Body of pancreas (tissue), 4 donors: ENCODE results near the gene CCDC198. TPM values are rescaled to one million over a fixed set of nuclear protein-coding genes. Genes with fewer than 3 reads are reported as not detected.

Source experiments
- ATAC-seq: fragments of 150-250 bp; one replicate; pipeline ENCODE4 v1.9.1; 2016
- DNase-seq, 4 donors: peaks; one replicate each; pipeline ENCODE4 v3.0.0-alpha.2; 2019
- H3K27ac ChIP-seq, 4 donors: fragments of 200-600 bp; sonication (generic); 1 replicate in 3 of 4; 2 replicates in 1 of 4; pipeline versions ENCODE4 v1.5.1 to v1.6.1; 2016 to 2019; ENCODE audit warnings: mild to moderate bottlenecking in 1 of 4, mixed read lengths in 1 of 4, moderate library complexity in 1 of 4
- H3K27me3 ChIP-seq, 2 donors: fragments of 200-600 bp; sonication (generic); one replicate each; pipeline ENCODE4 v1.6.0; 2016; ENCODE audit warnings: mild to moderate bottlenecking in 1 of 2
- H3K36me3 ChIP-seq, 2 donors: fragments of 200-600 bp; sonication (generic); replicated peaks in 1 of 2; 2 replicates each; pipeline ENCODE4 v1.5.1; 2016; ENCODE audit warnings: low read depth in 2 of 2; ENCODE audit not compliant: insufficient read depth in 1 of 2
- H3K4me1 ChIP-seq: fragments of 200-600 bp; sonication (generic); one replicate; pipeline ENCODE4 v1.6.0; 2016
- H3K4me3 ChIP-seq, 2 donors: fragments of 200-600 bp; sonication (generic); 1 replicate in 1 of 2; 2 replicates in 1 of 2; pipeline ENCODE4 v1.5.1; 2016 to 2019
- H3K9me3 ChIP-seq, 3 donors: fragments of 200-600 bp; sonication (generic); 1 replicate in 2 of 3; 2 replicates in 1 of 3; pipeline ENCODE4 v1.5.1; 2016
- CTCF ChIP-seq, 7 experiments: fragments of 450-650 bp in 4 of 7; fragments of 200-600 bp in 3 of 7; sonication (generic) in 3 of 7; IDR thresholded peaks; one replicate each; pipeline ENCODE4 v1.5.1; 2016 to 2019; ENCODE audit warnings: antibody characterized with exemption in 7 of 7
- POLR2A ChIP-seq, 3 donors: fragments of 450-650 bp; IDR thresholded peaks; one replicate each; pipeline ENCODE4 v1.6.1; 2016; ENCODE audit warnings: antibody characterized with exemption in 3 of 3, mild to moderate bottlenecking in 2 of 3
- WGBS, 2 donors: methylation state at CpG; one replicate each; pipeline ENCODE4 v1.1.5; 2017; 5-methylcytosine and 5-hydroxymethylcytosine counted together
- intact Hi-C: fragments of 100-400 bp; cut with DNase I; formaldehyde crosslinking; loops from one replicate; pipeline ENCODE4 v1.15.1; 2023
- total RNA-seq, 2 donors: library from RNA; depleted of rRNA; stranded (reverse); fragments of >200 nt; gene quantifications; one replicate each; pipeline ENCODE4 v1.1.0, GENCODE V29; 2016

The CCDC198 gene
- total RNA-seq = 100 to 1,000 TPM in 1 of 2 donors, 10 to 100 TPM in 1; 97.8 to 123 TPM

GRCh38 chr14:57493467-57494181, at the start of gene CCDC198:
CCDC198 (minus strand) TSS chr14:57493857; CDS start chr14:57493715, 142 bp downstream.
- H3K27ac ChIP-seq = peak within 1 kb of the TSS in 3 of 4 donors; percentile 29 to 80 (median 72)
- H3K4me1 ChIP-seq = peaks cover 14% of the 10 kb centered on the region
- ATAC-seq = peak; percentile 91
- no peaks in the 10 kb centered on the region for H3K36me3 ChIP-seq
- peak; percentile 34 to 67 (median 48) for DNase-seq
- TF ChIP-seq CTCF (IDR thresholded peaks at IDR 0.05) = no peak
- TF ChIP-seq POLR2A (IDR thresholded peaks at IDR 0.05) = peak in 2 of 3 donors; percentile 41 to 57
- H3K9me3 ChIP-seq = no peaks in the 10 kb centered on the region
- peak within 1 kb of the TSS in 1 of 2 donors; percentile 9 for H3K4me3 ChIP-seq
- intact Hi-C loops = no loop called here
- 11 to 14% methylated on average over 6 of the region's 6 CpGs for WGBS, 2 donors
- H3K27me3 ChIP-seq = no peaks in the 10 kb centered on the region

GRCh38 chr14:57533214-57533613, 39.6 kb upstream of the CCDC198 start:
- WGBS, 2 donors = 39 to 85% methylated on average over 1 of the region's 1 CpG
- peak in 2 of 4 donors; percentile 7 to 13 for DNase-seq

GRCh38 chr14:57530571-57530970, 36.9 kb upstream of the CCDC198 start:
- no peak for ATAC-seq
- H3K4me1 ChIP-seq = no peaks in the 10 kb centered on the region
- intact Hi-C loops = no loop called here
- no peaks in the 10 kb centered on the region for H3K27me3 ChIP-seq
- no peak overlapping the region for H3K27ac ChIP-seq
- no peak overlapping the region for H3K4me3 ChIP-seq
- no peaks in the 10 kb centered on the region for H3K36me3 ChIP-seq
- no peak for TF ChIP-seq CTCF (IDR thresholded peaks at IDR 0.05)
- TF ChIP-seq POLR2A (IDR thresholded peaks at IDR 0.05) = no peak
- no peak for DNase-seq
- H3K9me3 ChIP-seq = peaks cover 0 to under 1% (median 0%) of the 10 kb centered on the region in 3 donors

More at GRCh38 chr14:57533214-57533613, 39.6 kb upstream of the CCDC198 start:
- no peak for ATAC-seq
- Histone ChIP-seq H3K27ac (no peak overlapping the region), H3K4me3 (no peak overlapping the region), H3K4me1 (no peaks in the 10 kb centered on the region), H3K27me3 (no peaks in the 10 kb centered on the region), H3K9me3 (no peaks in the 10 kb centered on the region), H3K36me3 (no peaks in the 10 kb centered on the region)
- intact Hi-C loops = no loop called here
- TF ChIP-seq POLR2A (IDR thresholded peaks at IDR 0.05) (no peak), CTCF (IDR thresholded peaks at IDR 0.05) (peak in 5 of 7 experiments; percentile 6 to 36 (median 32))

GRCh38 chr14:57526942-57527341, 33.3 kb upstream of the CCDC198 start:
- H3K4me1 ChIP-seq = no peaks in the 10 kb centered on the region
- WGBS, 2 donors = 47 to 55% methylated on average over 3 of the region's 3 CpGs
- DNase-seq (peak in 1 of 4 donors; percentile 8), ATAC-seq (no peak)
- TF ChIP-seq POLR2A (IDR thresholded peaks at IDR 0.05) (no peak), CTCF (IDR thresholded peaks at IDR 0.05) (no peak)
- intact Hi-C loops = no loop called here
- H3K9me3 ChIP-seq = peaks cover 0 to 12% (median 0%) of the 10 kb centered on the region in 3 donors
- no peaks in the 10 kb centered on the region for H3K36me3 ChIP-seq
- H3K27ac ChIP-seq = no peak overlapping the region
- no peaks in the 10 kb centered on the region for H3K27me3 ChIP-seq
- H3K4me3 ChIP-seq = no peak overlapping the region

- TF ChIP-seq POLR2A (IDR thresholded peaks at IDR 0.05) (no peak), CTCF (IDR thresholded peaks at IDR 0.05) (no peak)
- Histone ChIP-seq H3K4me3 (no peak overlapping the region), H3K27me3 (no peaks in the 10 kb centered on the region), H3K9me3 (peaks cover 0 to 8% (median 0%) of the 10 kb centered on the region in 3 donors), H3K36me3 (no peaks in the 10 kb centered on the region), H3K27ac (no peak overlapping the region), H3K4me1 (no peaks in the 10 kb centered on the region)
- DNase-seq (no peak), ATAC-seq (no peak)
- intact Hi-C loops = no loop called here
Measured at GRCh38 chr14:57519043-57519442, 25.4 kb upstream of the CCDC198 start.
